Activated CD4-positive, alpha-beta T cell treated with anti-CD3 and anti-CD28 coated beads, Interleukin-2, amount 50 U/mL, for 24 hours (primary cell): ENCODE data around the gene HCCS.
"Not testable (repeated sequence)": the region's sequence is repeated elsewhere in the genome, so short reads cannot be mapped to it uniquely, and the experiment has no call there.

Experiments used
- DNase-seq, 2 donors: peaks; one replicate each; pipeline ENCODE4 v3.0.0-alpha.2; 2020; ENCODE audit warnings: low read depth in 1 of 2, low spot score in 1 of 2

The HCCS gene

GRCh38 chrX:11119313-11119943 is 8.3 kb downstream of the HCCS start:
- DNase-seq, result no peak

GRCh38 chrX:11123087-11123486 is 12.0 kb downstream of the HCCS start:
- not testable (repeated sequence) for DNase-seq

GRCh38 chrX:11124112-11124511 is 13.0 kb downstream of the HCCS start:
- no peak for DNase-seq

- DNase-seq, result no peak
Observed at GRCh38 chrX:11125060-11125459, 13.9 kb downstream of the HCCS start.

- DNase-seq, result no peak
Observed at GRCh38 chrX:11129534-11130105, 18.5 kb downstream of the HCCS start.

GRCh38 chrX:11130136-11130535 is 19.0 kb downstream of the HCCS start:
- no peak for DNase-seq

- DNase-seq, result no peak
Observed at GRCh38 chrX:11131146-11131545, 20.0 kb downstream of the HCCS start.

GRCh38 chrX:11135564-11136185 is 24.5 kb downstream of the HCCS start:
- DNase-seq, result no peak

- no peak for DNase-seq
Observed at GRCh38 chrX:11137543-11138139, 26.5 kb downstream of the HCCS start.

GRCh38 chrX:11138498-11139390 is 27.6 kb downstream of the HCCS start:
- no peak for DNase-seq

GRCh38 chrX:11143931-11144678 is 33.0 kb downstream of the HCCS start:
- peak in 1 of 2 donors; percentile 53 for DNase-seq

GRCh38 chrX:11146411-11146810 is 35.3 kb downstream of the HCCS start:
- no peak for DNase-seq

- no peak for DNase-seq
Observed at GRCh38 chrX:11148401-11148800, 37.3 kb downstream of the HCCS start.

- no peak for DNase-seq
Observed at GRCh38 chrX:11151799-11152559, 40.8 kb downstream of the HCCS start.

- no peak for DNase-seq
Observed at GRCh38 chrX:11159149-11159548, 48.0 kb downstream of the HCCS start.

GRCh38 chrX:11164433-11164832 is 53.3 kb downstream of the HCCS start:
- DNase-seq, result no peak

GRCh38 chrX:11171956-11172355 is 60.8 kb downstream of the HCCS start:
- DNase-seq, result no peak

- no peak for DNase-seq
Observed at GRCh38 chrX:11172415-11172814, 61.3 kb downstream of the HCCS start.
